H9 (cell line): Measurements from ENCODE around the gene OMG. TPM values are rescaled to one million over a fixed set of nuclear protein-coding genes. Genes with fewer than 3 reads are reported as not detected.

Experiments
- DNase-seq: peaks from one replicate; pipeline ENCODE4 v3.0.0-alpha.2; 2017
- H2AFZ ChIP-seq: one replicate; pipeline ENCODE4 v1.6.1; 2013; ENCODE audit warnings: mild to moderate bottlenecking, low read length, control low read depth, moderate library complexity
- H2AK5ac ChIP-seq: 2 replicates; pipeline ENCODE4 v1.6.1; 2013; ENCODE audit warnings: low read length, control low read depth, mixed read lengths; ENCODE audit not compliant: insufficient read length
- H2BK120ac ChIP-seq: one replicate; pipeline ENCODE4 v1.6.1; 2013; ENCODE audit warnings: low read depth, mild to moderate bottlenecking, low read length, control low read depth, inconsistent platforms; ENCODE audit not compliant: poor library complexity, severe bottlenecking
- H2BK12ac ChIP-seq: 2 replicates; pipeline ENCODE4 v1.6.1; 2013; ENCODE audit warnings: low read length, control low read depth, mixed read lengths, low read depth; ENCODE audit not compliant: insufficient read length
- H2BK15ac ChIP-seq: 2 replicates; pipeline ENCODE4 v1.6.1; 2013; ENCODE audit warnings: low read depth, low read length, control low read depth
- H2BK20ac ChIP-seq: one replicate; pipeline ENCODE4 v1.6.1; 2013; ENCODE audit warnings: low read depth, mild to moderate bottlenecking, low read length, control low read depth, inconsistent platforms; ENCODE audit not compliant: poor library complexity, severe bottlenecking
- H2BK5ac ChIP-seq: 2 replicates; pipeline ENCODE4 v1.6.1; 2013; ENCODE audit warnings: low read length, control low read depth, mixed read lengths; ENCODE audit not compliant: insufficient read length
- H3K14ac ChIP-seq: 2 replicates; pipeline ENCODE4 v1.6.1; 2013; ENCODE audit warnings: low read length, control low read depth; ENCODE audit not compliant: insufficient read depth
- H3K18ac ChIP-seq: 2 replicates; pipeline ENCODE4 v1.6.1; 2013; ENCODE audit warnings: low read depth, mild to moderate bottlenecking, mixed read lengths, low read length, control low read depth; ENCODE audit not compliant: insufficient read length
- H3K23ac ChIP-seq: 2 replicates; pipeline ENCODE4 v1.6.1; 2013; ENCODE audit warnings: low read length, control low read depth, mixed read lengths, low read depth; ENCODE audit not compliant: insufficient read length
- H3K23me2 ChIP-seq: 2 replicates; pipeline ENCODE4 v1.6.1; 2013; ENCODE audit warnings: low read depth, mild to moderate bottlenecking, mixed read lengths, low read length, control low read depth; ENCODE audit not compliant: insufficient read length, poor library complexity, severe bottlenecking
- H3K27ac ChIP-seq: 2 replicates; pipeline ENCODE4 v1.5.1; 2013; ENCODE audit warnings: low read length, control low read depth, mixed read lengths, low read depth; ENCODE audit not compliant: insufficient read length
- H3K27me3 ChIP-seq: 2 replicates; pipeline ENCODE4 v1.6.1; 2013; ENCODE audit warnings: low read length, control low read depth, inconsistent platforms; ENCODE audit not compliant: insufficient read depth
- H3K4ac ChIP-seq: 2 replicates; pipeline ENCODE4 v1.6.1; 2013; ENCODE audit warnings: low read depth, mild to moderate bottlenecking, control low read depth, inconsistent platforms, low read length, moderate library complexity
- H3K4me1 ChIP-seq: 2 replicates; pipeline ENCODE4 v1.6.1; 2013; ENCODE audit warnings: low read length, control low read depth, inconsistent platforms; ENCODE audit not compliant: insufficient read depth
- H3K4me2 ChIP-seq: 2 replicates; pipeline ENCODE4 v1.6.1; 2013; ENCODE audit warnings: low read length, control low read depth, mixed read lengths; ENCODE audit not compliant: insufficient read length, insufficient read depth
- H3K56ac ChIP-seq: 2 replicates; pipeline ENCODE4 v1.6.1; 2013; ENCODE audit warnings: low read depth, mild to moderate bottlenecking, mixed read lengths, low read length, control low read depth; ENCODE audit not compliant: insufficient read length
- H3K79me1 ChIP-seq: 2 replicates; pipeline ENCODE4 v1.6.1; 2013; ENCODE audit warnings: low read depth, mild to moderate bottlenecking, moderate library complexity, low read length, control low read depth, inconsistent platforms; ENCODE audit not compliant: insufficient read depth, poor library complexity, severe bottlenecking
- H3K79me2 ChIP-seq: 2 replicates; pipeline ENCODE4 v1.6.1; 2013; ENCODE audit warnings: low read length, control low read depth, inconsistent platforms; ENCODE audit not compliant: insufficient read depth
- H3K9ac ChIP-seq: 2 replicates; pipeline ENCODE4 v1.6.1; 2013; ENCODE audit warnings: low read length, control low read depth, mixed read lengths; ENCODE audit not compliant: insufficient read length; ENCODE audit errors: extremely low read depth
- H3K9me3 ChIP-seq: one replicate; pipeline ENCODE4 v1.6.1; 2013; ENCODE audit warnings: low read depth, low read length, inconsistent platforms; ENCODE audit not compliant: control insufficient read depth
- H3T11ph ChIP-seq: one replicate; pipeline ENCODE4 v1.6.1; 2013; ENCODE audit warnings: mild to moderate bottlenecking, low read length, control low read depth, inconsistent platforms
- H4K20me1 ChIP-seq: one replicate; pipeline ENCODE4 v1.6.1; 2013; ENCODE audit not compliant: control insufficient read depth, insufficient read length, insufficient read depth
- H4K5ac ChIP-seq: 2 replicates; pipeline ENCODE4 v1.6.1; 2013; ENCODE audit warnings: low read depth, mild to moderate bottlenecking, mixed read lengths, low read length, control low read depth; ENCODE audit not compliant: insufficient read length
- H4K8ac ChIP-seq: replicated peaks from 2 replicates; pipeline ENCODE4 v1.6.1; 2013; ENCODE audit warnings: low read length, control low read depth, mixed read lengths, low read depth; ENCODE audit not compliant: insufficient read length
- H4K91ac ChIP-seq: 2 replicates; pipeline ENCODE4 v1.6.1; 2013; ENCODE audit warnings: low read depth, mild to moderate bottlenecking, moderate library complexity, mixed read lengths, low read length, control low read depth; ENCODE audit not compliant: insufficient read length
- H3K27ac Mint-ChIP-seq, 3 experiments: 2 replicates in 2 of 3; 3 replicates in 1 of 3; pipeline ENCODE4 v1.8.0; 2020 to 2021; ENCODE audit warnings: mixed read lengths in 3 of 3, mild to moderate bottlenecking in 1 of 3, moderate library complexity in 1 of 3
- H3K27me3 Mint-ChIP-seq: 2 replicates; pipeline ENCODE4 v1.8.0; 2021; ENCODE audit warnings: low read depth, mild to moderate bottlenecking, moderate library complexity, mixed read lengths
- H3K36me3 Mint-ChIP-seq, 3 experiments: 2 replicates in 2 of 3; 3 replicates in 1 of 3; pipeline ENCODE4 v1.8.0; 2020 to 2021; ENCODE audit warnings: low read depth in 3 of 3, mixed read lengths in 3 of 3; ENCODE audit not compliant: insufficient read depth in 1 of 3
- H3K4me1 Mint-ChIP-seq, 2 experiments: 2 replicates each; pipeline ENCODE4 v1.8.0; 2020; ENCODE audit warnings: mixed read lengths in 2 of 2
- H3K4me3 Mint-ChIP-seq, 2 experiments: 2 replicates in 1 of 2; 3 replicates in 1 of 2; pipeline ENCODE4 v1.8.0; 2020 to 2021; ENCODE audit warnings: mild to moderate bottlenecking in 2 of 2, mixed read lengths in 2 of 2, moderate library complexity in 1 of 2
- H3K9me3 Mint-ChIP-seq, 2 experiments: 2 replicates in 1 of 2; 3 replicates in 1 of 2; pipeline ENCODE4 v1.8.0; 2020; ENCODE audit warnings: mild to moderate bottlenecking in 2 of 2, mixed read lengths in 2 of 2, moderate library complexity in 1 of 2
- CTCF ChIP-seq: fragments of 200-600 bp; sonication (generic); conservative IDR thresholded peaks from 3 replicates; pipeline ENCODE4 v1.8.0; 2021; ENCODE audit warnings: antibody characterized with exemption, mild to moderate bottlenecking
- total RNA-seq: library from RNA; stranded (reverse); gene quantifications from 2 replicates; pipeline ENCODE4 v1.2.1, GENCODE V29; 2021

Gene OMG
- total RNA-seq, 1 experiment from 2014 or later, result not detected

- H3K4me1 ChIP-seq, result no peaks in the 10 kb centered on the region; the same call in 1 of the 2 replicates
- H3K79me2 ChIP-seq, result no peaks in the 10 kb centered on the region
- no peak overlapping the region for H2BK12ac ChIP-seq
- H2BK20ac ChIP-seq, result no peak overlapping the region
- Mint-ChIP-seq H3K27me3 (no peaks in the 10 kb centered on the region), H3K4me1 (peaks cover 7 to 9% of the 10 kb centered on the region in 2 experiments), H3K36me3 (peaks cover 3 to 37% (median 17%) of the 10 kb centered on the region in 3 experiments), H3K4me3 (no peak overlapping the region), H3K27ac (no peak overlapping the region), H3K9me3 (peaks cover 0 to 3% of the 10 kb centered on the region in 2 experiments; a peak in 1 of 5 replicates)
- H3K14ac ChIP-seq, result no peak overlapping the region
- no peaks in the 10 kb centered on the region for H3K79me1 ChIP-seq
- no peak overlapping the region for H3K4ac ChIP-seq
- H2AK5ac ChIP-seq, result no peak overlapping the region
- H3K23me2 ChIP-seq, result no peaks in the 10 kb centered on the region
- H4K91ac ChIP-seq, result no peak overlapping the region
- no peak overlapping the region for H3K27ac ChIP-seq
- H3T11ph ChIP-seq, result no peak overlapping the region
- H4K20me1 ChIP-seq, result no peaks in the 10 kb centered on the region
- H3K23ac ChIP-seq, result no peak overlapping the region
- no peak for TF ChIP-seq CTCF
- H3K9me3 ChIP-seq, result no peaks in the 10 kb centered on the region
- no peak overlapping the region for H3K9ac ChIP-seq
- no peaks in the 10 kb centered on the region for H3K27me3 ChIP-seq
- no peak overlapping the region for H4K5ac ChIP-seq
- H2AFZ ChIP-seq, result no peak overlapping the region
- no peak overlapping the region for H3K4me2 ChIP-seq
- H2BK15ac ChIP-seq, result no peak overlapping the region
- no peak overlapping the region for H2BK5ac ChIP-seq
- no peak overlapping the region for H2BK120ac ChIP-seq
- no peak overlapping the region for H3K56ac ChIP-seq
- DNase-seq, result no peak
- H3K18ac ChIP-seq, result no peak overlapping the region
- no peak overlapping the region for H4K8ac ChIP-seq
These were observed 13.2 kb downstream of the OMG start for GRCh38 chr17:31283841-31284240.
